GM12892 (cell line): ENCODE results near the gene PPM1H.

Source experiments
- POLR2A ChIP-seq: IDR thresholded peaks from 2 replicates; pipeline ENCODE4 v1.6.1; 2011; ENCODE audit warnings: low read depth, low read length, control low read depth
- POLR2AphosphoS5 ChIP-seq: IDR thresholded peaks from 2 replicates; pipeline ENCODE4 v1.6.1; 2011; ENCODE audit warnings: low read depth, low read length, control low read depth
- TAF1 ChIP-seq: IDR thresholded peaks from 2 replicates; pipeline ENCODE4 v1.6.1; 2011; ENCODE audit warnings: low read depth, mild to moderate bottlenecking, control low read depth, low read length, borderline replicate concordance

GRCh38 chr12:62754706-62755105, 180.2 kb downstream of the PPM1H start:
- no peak for TF ChIP-seq POLR2A
- TF ChIP-seq POLR2AphosphoS5, result no peak
- no peak for TF ChIP-seq TAF1
